Astrocyte (in vitro differentiated cells and primary cell): Measurements from ENCODE around the gene CDK7.

ENCODE experiments used
- EZH2 ChIP-seq: IDR thresholded peaks from 2 replicates; pipeline ENCODE4 v1.6.1; 2012; ENCODE audit warnings: mild to moderate bottlenecking, low read length, inconsistent platforms; ENCODE audit not compliant: insufficient read depth
- TF ChIP-seq, protein P1 (sequence below): IDR thresholded peaks from 2 replicates; pipeline ENCODE4 v1.5.1; 2011; ENCODE audit warnings: low read depth, mild to moderate bottlenecking, inconsistent platforms, low read length, moderate library complexity; ENCODE audit not compliant: insufficient read depth

DNA sequence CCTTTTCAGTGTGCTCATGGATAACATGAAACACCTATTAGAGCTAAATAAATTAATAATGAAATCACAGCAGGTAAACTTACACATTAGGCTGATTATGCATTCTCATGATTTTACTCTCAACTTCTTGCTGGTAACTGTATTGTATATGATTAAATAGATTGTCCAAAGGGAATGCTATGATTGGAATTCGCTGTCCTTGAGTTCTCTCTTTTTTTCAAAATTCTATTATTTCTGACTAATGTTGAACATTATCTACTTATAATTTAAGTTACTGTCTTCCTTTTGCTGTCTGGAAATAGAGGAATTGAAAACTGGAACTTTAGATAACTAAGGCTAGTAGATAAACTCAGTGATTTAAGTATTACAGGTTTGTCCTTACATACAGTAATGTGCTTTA, 32.2 kb upstream of the CDK7 start:
- TF ChIP-seq, protein P1, sequence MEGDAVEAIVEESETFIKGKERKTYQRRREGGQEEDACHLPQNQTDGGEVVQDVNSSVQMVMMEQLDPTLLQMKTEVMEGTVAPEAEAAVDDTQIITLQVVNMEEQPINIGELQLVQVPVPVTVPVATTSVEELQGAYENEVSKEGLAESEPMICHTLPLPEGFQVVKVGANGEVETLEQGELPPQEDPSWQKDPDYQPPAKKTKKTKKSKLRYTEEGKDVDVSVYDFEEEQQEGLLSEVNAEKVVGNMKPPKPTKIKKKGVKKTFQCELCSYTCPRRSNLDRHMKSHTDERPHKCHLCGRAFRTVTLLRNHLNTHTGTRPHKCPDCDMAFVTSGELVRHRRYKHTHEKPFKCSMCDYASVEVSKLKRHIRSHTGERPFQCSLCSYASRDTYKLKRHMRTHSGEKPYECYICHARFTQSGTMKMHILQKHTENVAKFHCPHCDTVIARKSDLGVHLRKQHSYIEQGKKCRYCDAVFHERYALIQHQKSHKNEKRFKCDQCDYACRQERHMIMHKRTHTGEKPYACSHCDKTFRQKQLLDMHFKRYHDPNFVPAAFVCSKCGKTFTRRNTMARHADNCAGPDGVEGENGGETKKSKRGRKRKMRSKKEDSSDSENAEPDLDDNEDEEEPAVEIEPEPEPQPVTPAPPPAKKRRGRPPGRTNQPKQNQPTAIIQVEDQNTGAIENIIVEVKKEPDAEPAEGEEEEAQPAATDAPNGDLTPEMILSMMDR = no peak
- no peak for TF ChIP-seq EZH2
